CD4-positive, alpha-beta T cell (primary cell): ENCODE data around the gene EMILIN1. TPM values are rescaled to one million over a fixed set of nuclear protein-coding genes. Genes with fewer than 3 reads are reported as not detected.
A peak's percentile ranks its signal among the peaks of the same experiment; 100 is the strongest.

Experiments used
- ATAC-seq: fragments of 200-7000 bp; cut with Tn5 transposase; one replicate; pipeline ENCODE4 v1.10.0; 2022; ENCODE audit warnings: mild to moderate bottlenecking; ENCODE audit not compliant: poor library complexity
- CTCF ChIA-PET: fragments of 350-600 bp; sonication (Branson Sonifier 250); formaldehyde crosslinking; loops from one replicate; lab custom pipeline; 2021; ENCODE audit warnings: antibody characterized with exemption, inconsistent platforms; lab: Charles Lee
- POLR2A ChIA-PET: fragments of 350-600 bp; sonication (Branson Sonifier 250); formaldehyde crosslinking; loops from one replicate; lab custom pipeline; 2021; ENCODE audit warnings: antibody characterized with exemption, inconsistent platforms; lab: Charles Lee
- DNase-seq, 14 experiments: peaks; one replicate each; pipeline ENCODE4 v3.0.0-alpha.2; 2013 to 2020; ENCODE audit warnings: mixed read lengths in 2 of 14
- H3K27ac ChIP-seq, 2 donors: one replicate each; pipeline versions ENCODE4 v1.5.1 to v1.7.0; 2013; ENCODE audit warnings: low read length in 2 of 2, low read depth in 1 of 2, mild to moderate bottlenecking in 1 of 2
- H3K27me3 ChIP-seq, 2 experiments: 1 replicate in 1 of 2; 2 replicates in 1 of 2; pipeline versions ENCODE4 v1.6.1 to v1.7.0; 2013; ENCODE audit warnings: low read length in 2 of 2, control low read depth in 1 of 2, mild to moderate bottlenecking in 1 of 2, moderate library complexity in 1 of 2; ENCODE audit not compliant: insufficient read depth in 2 of 2, control insufficient read depth in 1 of 2
- H3K36me3 ChIP-seq: one replicate; pipeline ENCODE4 v1.6.1; 2013; ENCODE audit warnings: low read length, control low read depth; ENCODE audit not compliant: insufficient read depth
- H3K4me1 ChIP-seq: one replicate; pipeline ENCODE4 v1.6.1; 2013; ENCODE audit warnings: low read length, control low read depth; ENCODE audit not compliant: insufficient read depth
- H3K4me3 ChIP-seq: one replicate; pipeline ENCODE4 v1.5.1; 2013; ENCODE audit warnings: mild to moderate bottlenecking, low read length, moderate library complexity
- H3K9me3 ChIP-seq, 2 experiments: 1 replicate in 1 of 2; 2 replicates in 1 of 2; pipeline versions ENCODE4 v1.6.1 to v1.7.0; 2013; ENCODE audit warnings: low read length in 2 of 2, mild to moderate bottlenecking in 2 of 2, control low read depth in 1 of 2, moderate library complexity in 1 of 2; ENCODE audit not compliant: control insufficient read depth in 1 of 2, insufficient read depth in 1 of 2
- H3K27ac Mint-ChIP-seq: one replicate; pipeline ENCODE4 v1.8.0; 2020; ENCODE audit warnings: mixed read lengths
- H3K27me3 Mint-ChIP-seq: one replicate; pipeline ENCODE4 v1.8.0; 2021; ENCODE audit warnings: mixed read lengths
- H3K36me3 Mint-ChIP-seq: one replicate; pipeline ENCODE4 v1.8.0; 2021; ENCODE audit warnings: low read depth, mixed read lengths
- H3K4me1 Mint-ChIP-seq: one replicate; pipeline ENCODE4 v1.8.0; 2021; ENCODE audit warnings: low read depth, mixed read lengths
- H3K4me3 Mint-ChIP-seq: one replicate; pipeline ENCODE4 v1.8.0; 2020; ENCODE audit warnings: mild to moderate bottlenecking, mixed read lengths
- H3K9me3 Mint-ChIP-seq: one replicate; pipeline ENCODE4 v1.8.0; 2020; ENCODE audit warnings: mixed read lengths
- intact Hi-C, 2 experiments: fragments of 100-400 bp; cut with DNase I in 1 of 2; cut with micrococcal nuclease in 1 of 2; formaldehyde crosslinking; loops; one replicate each; pipeline versions ENCODE4 v1.15.1 to v1.9.0; 2023 to 2025; cut with DNase I, micrococcal nuclease
- total RNA-seq, 174 experiments: library from RNA in 2 of 174; stranded (reverse) in 2 of 174; gene quantifications; one replicate each; pipeline ENCODE4 v1.2.3 and lab custom pipeline; 2021 to 2026
- TF ChIP-seq, protein P1 (sequence below): fragments of 200-600 bp; IDR thresholded peaks from one replicate; pipeline ENCODE4 v1.8.0; 2022; ENCODE audit warnings: antibody characterized with exemption, mild to moderate bottlenecking

The EMILIN1 gene
- total RNA-seq, 2 experiments from 2014 or later = 0.14 to 0.25 TPM

DNA sequence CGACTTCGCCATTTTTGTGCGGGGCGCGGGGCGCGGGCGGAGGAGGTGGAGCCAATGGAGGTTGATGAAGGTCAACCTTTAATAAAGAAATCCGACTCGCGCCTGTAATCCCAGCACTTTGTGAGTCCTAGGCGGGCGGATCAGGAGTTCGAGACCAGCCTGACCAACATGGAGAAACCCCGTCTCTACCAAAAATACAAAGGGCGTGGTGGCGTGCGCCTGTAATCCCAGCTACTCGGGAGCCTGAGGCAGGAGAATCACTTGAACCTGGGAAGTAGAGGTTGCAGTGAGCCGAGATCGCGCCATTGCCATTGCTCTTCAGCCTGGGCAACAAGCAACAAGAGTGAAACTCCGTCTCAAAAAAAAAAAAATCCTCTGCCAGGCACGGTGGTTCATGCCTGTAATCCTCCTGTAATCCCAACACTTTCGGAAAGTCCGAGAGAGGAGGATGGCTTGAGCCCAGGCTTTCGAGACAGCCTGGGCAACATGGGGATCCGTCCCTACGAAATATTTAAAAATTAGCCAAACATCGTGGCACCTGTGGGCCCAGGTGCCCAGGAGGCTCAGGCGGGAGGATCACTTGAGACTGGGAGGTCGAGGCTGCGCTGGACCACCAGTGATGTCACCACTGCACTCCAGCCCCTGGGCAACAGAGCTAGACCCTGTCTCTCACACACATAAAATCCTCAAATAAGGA lies 56.5 kb downstream of the EMILIN1 start:
- DNase-seq = peak in 1 of 14 experiments; percentile 27
- no peaks in the 10 kb centered on the region for H3K9me3 Mint-ChIP-seq
- H3K27me3 Mint-ChIP-seq = no peaks in the 10 kb centered on the region
- H3K36me3 Mint-ChIP-seq = peaks cover 30% of the 10 kb centered on the region
- no peak for ATAC-seq
- Histone ChIP-seq H3K4me3 (peak overlapping the region; percentile 90), H3K36me3 (peaks cover 30% of the 10 kb centered on the region), H3K9me3 (no peaks in the 10 kb centered on the region), H3K27me3 (no peaks in the 10 kb centered on the region), H3K4me1 (peaks cover 30% of the 10 kb centered on the region), H3K27ac (peak overlapping the region in 1 of 2 donors; percentile 79)
- peak overlapping the region; percentile 94 for H3K27ac Mint-ChIP-seq
- ChIA-PET POLR2A (interaction anchor here (1.0 to 3.8 kb wide), 5 partner anchors 11 to 84 kb away, joined by 3 to 56 read pairs (median 13); partner anchors contain the start of genes ABHD1, AGBL5, ATRAID and OST4), CTCF (interaction anchor here (1.4 to 2.6 kb wide), 4 partner anchors 11 to 168 kb away, joined by 4 to 8 read pairs (median 4); partner anchors contain the start of genes ABHD1 and AGBL5)
- TF ChIP-seq, protein P1, sequence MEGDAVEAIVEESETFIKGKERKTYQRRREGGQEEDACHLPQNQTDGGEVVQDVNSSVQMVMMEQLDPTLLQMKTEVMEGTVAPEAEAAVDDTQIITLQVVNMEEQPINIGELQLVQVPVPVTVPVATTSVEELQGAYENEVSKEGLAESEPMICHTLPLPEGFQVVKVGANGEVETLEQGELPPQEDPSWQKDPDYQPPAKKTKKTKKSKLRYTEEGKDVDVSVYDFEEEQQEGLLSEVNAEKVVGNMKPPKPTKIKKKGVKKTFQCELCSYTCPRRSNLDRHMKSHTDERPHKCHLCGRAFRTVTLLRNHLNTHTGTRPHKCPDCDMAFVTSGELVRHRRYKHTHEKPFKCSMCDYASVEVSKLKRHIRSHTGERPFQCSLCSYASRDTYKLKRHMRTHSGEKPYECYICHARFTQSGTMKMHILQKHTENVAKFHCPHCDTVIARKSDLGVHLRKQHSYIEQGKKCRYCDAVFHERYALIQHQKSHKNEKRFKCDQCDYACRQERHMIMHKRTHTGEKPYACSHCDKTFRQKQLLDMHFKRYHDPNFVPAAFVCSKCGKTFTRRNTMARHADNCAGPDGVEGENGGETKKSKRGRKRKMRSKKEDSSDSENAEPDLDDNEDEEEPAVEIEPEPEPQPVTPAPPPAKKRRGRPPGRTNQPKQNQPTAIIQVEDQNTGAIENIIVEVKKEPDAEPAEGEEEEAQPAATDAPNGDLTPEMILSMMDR = no peak
- H3K4me3 Mint-ChIP-seq = peak overlapping the region; percentile 98
- H3K4me1 Mint-ChIP-seq = peaks cover 19% of the 10 kb centered on the region
- intact Hi-C loops = loop anchor here (1.0 to 5.0 kb wide), 7 partner anchors 12 to 242 kb away; partner anchors contain the start of genes ABHD1 (in 2 of the 2), ATRAID (in 2 of the 2), SLC5A6 (in 2 of the 2) and KHK (in 1 of the 2)

DNA sequence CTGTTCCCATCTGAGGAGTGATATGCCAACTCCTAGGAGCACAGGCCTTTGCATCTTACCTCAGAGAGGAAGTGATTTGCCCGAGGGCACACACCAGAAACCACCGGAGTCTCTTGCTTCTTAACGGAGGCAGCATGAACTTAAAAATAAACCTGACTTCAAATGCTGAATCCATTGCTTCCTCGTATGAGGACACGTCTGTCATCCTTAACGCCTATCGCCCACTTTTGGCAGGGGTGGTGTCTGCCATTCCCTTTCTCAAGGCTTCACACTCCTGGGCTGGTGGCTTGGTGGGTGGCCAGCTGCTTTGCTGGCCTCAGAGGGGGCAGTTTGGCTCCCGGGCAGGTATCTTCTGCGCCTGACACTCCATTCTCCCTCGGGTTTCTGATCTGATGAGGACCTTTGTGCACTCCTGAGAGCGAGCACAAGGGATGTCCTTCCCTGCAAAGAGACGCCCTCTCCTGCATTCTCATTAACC lies 57.1 kb downstream of the EMILIN1 start:
- Mint-ChIP-seq H3K27me3 (no peaks in the 10 kb centered on the region), H3K36me3 (peaks cover 24% of the 10 kb centered on the region), H3K27ac (peak overlapping the region; percentile 94), H3K4me1 (peaks cover 19% of the 10 kb centered on the region), H3K9me3 (no peaks in the 10 kb centered on the region), H3K4me3 (peak overlapping the region; percentile 98)
- DNase-seq (no peak), ATAC-seq (no peak)
- no peak overlapping the region for H3K27ac ChIP-seq
- ChIA-PET POLR2A (interaction anchor here (1.8 to 3.8 kb wide), 3 partner anchors 12 to 85 kb away, joined by 6 to 56 read pairs (median 27); partner anchors contain the start of genes ABHD1, AGBL5, ATRAID and SLC5A6), CTCF (interaction anchor here (1.0 kb wide), 1 partner anchor 12 kb away, joined by 5 read pairs; the partner anchor contains the start of gene ABHD1)
- H3K4me3 ChIP-seq = no peak overlapping the region
- no peaks in the 10 kb centered on the region for H3K27me3 ChIP-seq
- TF ChIP-seq, protein P1 = no peak
- intact Hi-C loops = loop anchor here in 1 of 2 experiments (2.0 to 5.0 kb wide), 3 partner anchors 77 to 242 kb away; partner anchors contain the start of genes ATRAID, SLC5A6 and TMEM214
- H3K36me3 ChIP-seq = peaks cover 24% of the 10 kb centered on the region
- peaks cover 30% of the 10 kb centered on the region for H3K4me1 ChIP-seq
- no peaks in the 10 kb centered on the region for H3K9me3 ChIP-seq

Other genes with a start within 250 kb of the EMILIN1 start
- gene DPYSL5, start 230.5 kb upstream of the EMILIN1 start, total RNA-seq = not detected
- gene MAPRE3, start 108.0 kb upstream of the EMILIN1 start, total RNA-seq = 1 to 10 TPM; 3.4 to 4.5 TPM
- 10 to 100 TPM; 22.0 to 24.6 TPM for gene TMEM214, start 45.6 kb upstream of the EMILIN1 start, total RNA-seq
- gene AGBL5, start 26.9 kb upstream of the EMILIN1 start, total RNA-seq = 10 to 100 TPM; 10.8 to 11.6 TPM
- gene OST4, start 7.0 kb upstream of the EMILIN1 start, total RNA-seq = 100 to 1,000 TPM; 232 to 254 TPM
- 1 to 10 TPM; 4.7 TPM for gene KHK, start 8.2 kb downstream of the EMILIN1 start, total RNA-seq
- gene CGREF1, start 40.5 kb downstream of the EMILIN1 start, total RNA-seq = not detected
- 1 to 10 TPM; 1.0 to 1.3 TPM for gene ABHD1, start 45.2 kb downstream of the EMILIN1 start, total RNA-seq
- gene PREB, start 56.0 kb downstream of the EMILIN1 start, total RNA-seq = 10 to 100 TPM; 12.3 to 12.6 TPM
- not detected for gene PRR30, start 60.8 kb downstream of the EMILIN1 start, total RNA-seq
- gene TCF23, start 70.4 kb downstream of the EMILIN1 start, total RNA-seq = not detected
- gene ATRAID, start 133.4 kb downstream of the EMILIN1 start, total RNA-seq = 10 to 100 TPM; 79.1 to 82.5 TPM
- 100 to 1,000 TPM; 196 to 207 TPM for gene SLC5A6, start 133.7 kb downstream of the EMILIN1 start, total RNA-seq
- 10 to 100 TPM; 20.0 to 20.3 TPM for gene CAD, start 138.8 kb downstream of the EMILIN1 start, total RNA-seq
- gene SLC30A3, start 184.4 kb downstream of the EMILIN1 start, total RNA-seq = not detected
- gene DNAJC5G, start 196.8 kb downstream of the EMILIN1 start, total RNA-seq = not detected
- not detected for gene TRIM54, start 203.8 kb downstream of the EMILIN1 start, total RNA-seq
- gene UCN, start 229.8 kb downstream of the EMILIN1 start, total RNA-seq = 1 to 10 TPM; 1.8 to 2.3 TPM
- gene MPV17, start 244.5 kb downstream of the EMILIN1 start, total RNA-seq = 10 to 100 TPM; 29.3 to 31.0 TPM